HG03139 (cell line): ENCODE measurements around the gene FGF2.
A peak's percentile ranks its signal among the peaks of the same experiment; 100 is the strongest.
"Not testable (repeated sequence)": the region's sequence is repeated elsewhere in the genome, so short reads cannot be mapped to it uniquely, and the experiment has no call there.

Experiments used
- ATAC-seq: cut with Tn5 transposase; IDR thresholded peaks from one replicate; pipeline ENCODE4 v1.9.1; 2021; ENCODE audit not compliant: unreplicated experiment

The FGF2 gene

GRCh38 chr4:122826553-122827257 is at the start of gene FGF2:
Gene FGF2 (plus strand): TSS chr4:122826831. CDS start chr4:122827175, 344 bp downstream.
- ATAC-seq, result peak; percentile 16

- ATAC-seq, result no peak
These were observed 49.7 kb upstream of the FGF2 start for GRCh38 chr4:122776916-122777315.

- no peak for ATAC-seq
These were observed 48.6 kb upstream of the FGF2 start for GRCh38 chr4:122777846-122778673.

GRCh38 chr4:122781486-122781885 is 45.1 kb upstream of the FGF2 start:
- no peak for ATAC-seq

- ATAC-seq, result no peak
These were observed 43.1 kb upstream of the FGF2 start for GRCh38 chr4:122783301-122784215.

GRCh38 chr4:122784261-122784660 is 42.4 kb upstream of the FGF2 start:
- no peak for ATAC-seq

GRCh38 chr4:122785099-122785498 is 41.5 kb upstream of the FGF2 start:
- ATAC-seq, result no peak

- ATAC-seq, result not testable (repeated sequence)
These were observed 40.3 kb upstream of the FGF2 start for GRCh38 chr4:122786296-122786695.

- ATAC-seq, result not testable (repeated sequence)
These were observed 39.7 kb upstream of the FGF2 start for GRCh38 chr4:122786920-122787319.

- ATAC-seq, result no peak
These were observed 38.7 kb upstream of the FGF2 start for GRCh38 chr4:122787940-122788339.

- ATAC-seq, result no peak
These were observed 37.7 kb upstream of the FGF2 start for GRCh38 chr4:122788935-122789334.

- no peak for ATAC-seq
These were observed 32.8 kb upstream of the FGF2 start for GRCh38 chr4:122793811-122794210.

- ATAC-seq, result no peak
These were observed 29.7 kb upstream of the FGF2 start for GRCh38 chr4:122796801-122797404.

- ATAC-seq, result no peak
These were observed 29.1 kb upstream of the FGF2 start for GRCh38 chr4:122797405-122798094.

GRCh38 chr4:122798101-122798500 is 28.5 kb upstream of the FGF2 start:
- ATAC-seq, result no peak

- no peak for ATAC-seq
These were observed 27.7 kb upstream of the FGF2 start for GRCh38 chr4:122798917-122799316.

- ATAC-seq, result no peak
These were observed 22.8 kb upstream of the FGF2 start for GRCh38 chr4:122803788-122804208.

- ATAC-seq, result no peak
These were observed 19.5 kb upstream of the FGF2 start for GRCh38 chr4:122806981-122807679.

- no peak for ATAC-seq
These were observed 16.0 kb upstream of the FGF2 start for GRCh38 chr4:122810669-122811068.

- ATAC-seq, result not testable (repeated sequence)
These were observed 14.8 kb upstream of the FGF2 start for GRCh38 chr4:122811781-122812180.
